ENCODE data around the gene HPCA.
"Not testable (repeated sequence)": the region's sequence is repeated elsewhere in the genome, so short reads cannot be mapped to it uniquely, and the experiment has no call there.

Gene HPCA

DNA sequence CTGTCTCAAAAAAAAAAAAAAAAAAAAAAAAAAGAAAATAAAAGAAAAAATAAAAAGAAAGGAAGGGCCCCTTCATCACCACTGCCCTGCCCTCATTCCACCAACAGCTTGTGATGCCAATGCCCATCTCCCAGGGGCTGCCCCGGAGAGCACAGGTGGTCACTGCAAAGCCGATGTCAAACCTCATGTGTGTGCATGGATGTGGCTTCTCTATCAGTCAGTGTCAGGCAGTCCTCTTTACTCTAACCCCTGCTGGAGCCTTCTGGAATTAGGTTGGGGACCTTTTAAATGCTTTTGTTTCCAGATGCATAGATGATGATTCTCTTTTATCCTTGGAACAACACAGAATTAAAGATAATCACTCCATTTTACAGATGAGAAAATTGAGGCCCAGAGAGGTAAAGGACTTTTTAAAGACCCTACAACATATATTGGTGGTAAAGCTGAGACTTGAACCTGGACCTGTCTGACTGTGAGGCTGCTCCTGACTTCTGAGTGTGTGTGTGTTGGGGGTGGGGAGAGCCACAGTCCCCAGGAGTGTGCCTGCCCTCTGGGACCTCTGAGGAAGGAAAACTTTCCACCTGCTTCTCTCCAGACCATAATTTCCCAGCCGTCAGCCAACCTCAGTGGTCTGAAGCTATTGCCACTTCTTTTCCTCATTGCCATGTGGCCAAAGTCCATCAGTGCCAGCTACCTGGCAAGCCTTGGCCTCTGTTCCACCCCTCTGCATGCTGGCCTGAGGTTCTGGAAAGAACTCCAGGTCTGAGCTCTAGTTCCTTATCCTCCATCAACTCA lies 17.9 kb downstream of the HPCA start:
- DNase-seq (ENCODE audit: low read depth) = no peak

DNA sequence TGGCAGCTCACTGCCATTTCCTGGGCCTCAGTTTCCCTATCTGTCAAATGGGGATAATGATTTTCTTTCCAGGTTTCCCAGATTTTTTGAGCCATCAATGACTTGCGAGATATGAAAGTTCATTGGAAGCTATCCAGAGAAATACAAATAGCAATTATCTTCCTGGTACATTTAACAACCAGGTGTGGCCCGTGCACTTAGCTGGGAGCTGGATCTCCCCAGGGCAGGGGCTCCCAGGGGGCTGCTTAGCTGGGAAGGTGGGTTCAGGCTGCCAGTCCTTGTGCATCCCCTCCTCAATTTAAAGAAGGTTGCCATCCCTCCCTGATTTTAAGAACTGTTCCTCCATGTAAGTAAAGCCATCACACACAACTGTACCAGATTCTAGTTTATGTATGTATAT lies 18.5 kb downstream of the HPCA start:
- no peak for DNase-seq (ENCODE audit: low read depth)

DNA sequence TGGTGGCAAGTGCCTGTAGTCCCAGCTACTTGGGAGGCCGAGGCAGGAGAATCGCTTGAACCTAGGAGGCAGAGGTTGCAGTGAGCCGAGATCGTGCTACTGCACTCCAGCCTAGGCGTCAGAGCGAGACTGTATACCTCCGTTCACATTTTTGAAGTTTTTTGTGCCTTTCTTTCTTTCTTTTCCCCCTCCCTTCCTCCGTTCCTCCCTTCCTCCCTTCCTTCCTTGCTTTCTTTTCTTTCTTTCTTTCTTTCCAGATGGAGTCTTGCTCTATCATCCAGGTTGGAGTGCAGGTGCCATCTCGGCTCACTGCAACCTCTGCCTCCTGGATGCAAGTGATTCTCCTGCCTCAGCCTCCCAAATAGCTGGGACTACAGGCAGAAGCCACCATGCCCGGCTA lies 19.3 kb downstream of the HPCA start:
- not testable (repeated sequence) for DNase-seq (ENCODE audit: low read depth)

DNA sequence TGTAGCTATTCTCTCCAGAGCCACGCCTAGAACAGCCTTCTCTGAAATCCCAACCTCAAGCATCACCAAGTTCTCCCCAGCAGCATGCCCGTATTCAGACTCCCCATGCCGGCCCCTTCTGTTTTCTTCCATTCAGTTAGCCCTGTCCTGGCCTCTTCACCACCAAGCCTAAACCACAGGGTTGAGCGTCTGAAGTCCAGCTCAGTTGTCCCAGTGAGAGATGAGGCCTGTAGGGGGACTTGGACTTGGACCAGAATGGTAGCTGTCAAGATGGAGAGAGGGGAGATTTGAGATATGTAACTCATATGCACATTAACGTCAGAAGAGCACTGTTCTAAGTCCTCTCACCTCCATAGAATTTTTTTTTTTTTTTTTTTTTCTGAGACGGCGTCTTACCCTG lies 20.4 kb downstream of the HPCA start:
- DNase-seq (ENCODE audit: low read depth) = no peak

DNA sequence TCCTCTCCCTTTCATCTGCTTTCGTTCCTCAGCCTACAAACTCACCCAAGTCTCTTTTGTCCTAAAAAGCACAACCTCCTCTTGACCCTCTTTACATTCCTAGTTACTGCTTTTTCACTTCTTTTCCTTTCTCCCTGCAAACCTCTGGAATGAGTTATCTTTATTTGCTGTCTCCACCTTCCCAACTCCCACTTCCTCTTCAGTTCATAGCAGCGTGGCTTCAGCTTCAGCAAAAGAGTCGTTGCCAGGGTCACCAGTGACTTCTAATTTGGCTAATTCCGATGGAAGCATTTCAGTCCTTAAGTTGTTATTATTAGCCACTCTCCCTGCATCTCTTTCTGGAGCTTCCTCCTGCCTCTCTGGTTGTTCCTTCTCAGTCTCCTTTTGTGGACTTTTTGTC lies 21.1 kb downstream of the HPCA start:
- DNase-seq (ENCODE audit: low read depth) = no peak

DNA sequence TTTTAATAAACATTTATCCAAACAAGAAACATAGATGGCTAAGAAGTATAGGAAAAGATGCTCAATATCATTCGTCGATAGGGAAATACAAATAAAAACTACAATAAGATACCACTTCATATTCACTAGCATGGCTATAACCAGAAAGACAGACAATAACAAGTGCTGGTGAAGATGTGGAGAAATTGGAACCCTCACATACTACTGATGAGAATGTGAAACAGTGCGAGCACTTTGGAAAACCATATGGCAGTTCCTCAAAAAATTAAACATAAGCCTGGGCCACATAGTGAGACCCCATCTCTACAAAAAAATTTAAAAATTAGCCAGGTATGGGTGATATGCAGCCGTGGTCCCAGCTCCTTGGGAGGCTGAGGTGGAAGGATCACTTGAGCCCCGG lies 24.0 kb downstream of the HPCA start:
- DNase-seq (ENCODE audit: low read depth) = no peak

DNA sequence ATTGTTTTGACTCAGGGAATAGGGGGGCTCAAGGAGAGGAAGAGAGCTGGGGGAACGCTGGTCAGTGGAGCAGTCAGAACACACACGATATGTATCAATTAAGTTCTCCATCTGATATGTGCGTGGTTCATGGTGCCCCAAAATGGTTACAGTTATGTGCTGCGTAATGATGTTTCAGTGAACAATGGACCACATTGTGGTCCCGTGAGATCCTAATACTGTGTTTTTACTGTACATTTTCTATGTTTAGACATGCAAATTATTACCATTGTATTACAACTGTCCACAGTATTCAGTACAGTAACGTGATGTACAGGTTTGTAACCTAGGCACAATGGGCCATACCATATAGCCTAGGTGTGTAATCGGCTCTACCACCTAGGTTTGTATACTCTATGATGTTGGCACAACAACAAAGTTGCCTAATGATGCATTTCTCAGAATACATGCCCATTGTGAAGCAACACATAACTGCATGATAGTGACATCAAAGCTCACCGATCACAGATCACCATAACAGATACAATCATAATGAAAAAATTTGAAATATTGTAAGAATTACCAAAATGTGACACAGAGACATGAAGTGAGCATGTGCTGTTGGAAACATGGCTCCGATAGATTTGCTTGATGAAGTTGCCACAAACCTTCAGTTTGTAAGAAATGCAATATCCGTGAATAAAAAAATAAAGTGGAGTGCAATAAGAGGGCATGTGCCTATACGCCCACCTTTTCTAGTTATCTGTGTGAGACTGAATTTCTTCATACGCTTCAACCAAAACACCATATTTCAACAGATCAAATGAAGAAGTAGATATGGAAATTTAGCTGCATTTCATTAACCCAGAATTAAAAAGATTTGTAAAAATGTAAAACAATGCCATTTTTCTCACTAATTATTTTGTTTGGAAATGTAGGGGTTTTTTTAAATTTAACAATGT lies 29.7 kb downstream of the HPCA start:
- no peak for DNase-seq (ENCODE audit: low read depth)

DNA sequence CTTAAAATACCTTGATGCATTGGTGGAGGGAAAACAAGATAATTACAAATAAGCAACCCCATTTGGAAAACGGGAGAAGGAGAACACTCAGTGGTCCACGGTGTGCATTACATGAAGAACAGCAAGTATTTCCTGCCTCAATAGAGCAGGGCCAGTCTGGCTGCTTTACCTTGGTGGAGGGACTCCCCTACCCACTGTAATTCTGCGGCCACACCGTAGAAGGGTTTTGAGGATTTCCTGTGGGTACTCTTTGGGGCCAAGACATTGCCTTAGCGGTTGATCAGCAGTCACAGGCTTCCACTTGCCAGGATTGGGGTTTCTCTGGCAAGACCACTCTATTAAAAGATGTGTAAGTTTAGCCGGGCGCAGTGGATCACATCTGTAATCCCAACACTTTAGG lies 31.2 kb downstream of the HPCA start:
- DNase-seq (ENCODE audit: low read depth) = no peak

DNA sequence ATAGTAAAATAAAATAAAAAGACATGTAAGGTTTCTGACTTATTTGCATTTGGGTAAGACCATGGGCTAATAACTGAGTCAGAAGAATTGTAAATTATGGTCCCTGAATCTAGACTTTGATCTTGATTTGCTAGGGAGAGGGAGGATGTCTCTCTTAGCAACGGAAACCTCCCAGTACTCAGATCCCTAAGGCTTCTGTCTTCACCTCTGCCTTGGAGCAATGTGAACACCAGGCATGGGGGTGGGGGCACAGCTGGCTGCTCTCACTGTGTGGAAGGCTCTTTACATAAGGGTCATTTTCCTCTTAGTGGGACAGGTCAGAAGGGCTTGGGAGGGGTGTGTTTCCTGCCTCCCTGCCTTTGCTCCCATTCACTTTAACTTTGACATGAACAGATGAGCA lies 31.9 kb downstream of the HPCA start:
- no peak for DNase-seq (ENCODE audit: low read depth)

DNA sequence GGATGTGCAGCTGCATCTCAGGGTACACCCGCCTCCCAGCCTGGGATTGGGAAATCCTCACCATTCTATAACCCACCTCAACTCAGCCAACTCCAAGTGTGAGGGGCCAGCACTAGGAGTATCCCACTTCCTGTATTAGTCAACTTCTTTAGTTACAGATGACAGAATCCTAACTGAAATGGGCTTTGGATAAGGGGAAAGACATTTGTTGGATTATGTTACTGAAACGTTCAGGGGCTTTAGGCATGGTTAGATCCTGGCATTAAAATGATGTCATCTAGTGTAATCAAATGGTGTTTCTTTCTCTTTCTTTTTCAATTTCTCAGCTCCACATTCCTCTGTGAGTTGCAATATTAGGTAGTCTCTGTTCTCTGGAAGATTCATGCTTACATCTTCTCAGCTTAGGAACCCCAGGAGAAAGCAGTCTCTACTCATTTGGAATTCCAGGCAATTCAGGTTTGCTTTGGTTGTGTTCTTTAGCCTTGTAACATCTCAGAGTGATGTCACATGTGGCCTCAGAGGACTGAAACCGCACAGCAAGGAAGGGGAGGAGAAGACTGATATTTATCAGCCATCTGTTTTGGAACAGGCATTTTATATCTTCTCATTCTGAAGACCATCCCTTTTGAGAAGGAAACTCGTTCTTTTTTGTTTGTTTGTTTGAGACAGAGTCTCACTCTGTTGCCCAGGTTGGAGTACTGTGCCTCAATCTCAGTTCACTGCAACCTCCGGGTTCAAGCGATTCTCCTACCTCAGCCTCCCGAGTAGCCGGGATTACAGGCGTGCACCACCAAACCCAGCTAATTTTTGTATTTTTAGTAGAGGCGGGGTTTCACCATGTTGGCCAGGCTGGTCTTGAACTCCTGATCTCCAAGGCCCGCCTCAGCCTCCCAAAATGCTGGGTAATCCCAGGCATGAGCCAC lies 33.8 kb downstream of the HPCA start:
- no peak for DNase-seq (ENCODE audit: low read depth)

DNA sequence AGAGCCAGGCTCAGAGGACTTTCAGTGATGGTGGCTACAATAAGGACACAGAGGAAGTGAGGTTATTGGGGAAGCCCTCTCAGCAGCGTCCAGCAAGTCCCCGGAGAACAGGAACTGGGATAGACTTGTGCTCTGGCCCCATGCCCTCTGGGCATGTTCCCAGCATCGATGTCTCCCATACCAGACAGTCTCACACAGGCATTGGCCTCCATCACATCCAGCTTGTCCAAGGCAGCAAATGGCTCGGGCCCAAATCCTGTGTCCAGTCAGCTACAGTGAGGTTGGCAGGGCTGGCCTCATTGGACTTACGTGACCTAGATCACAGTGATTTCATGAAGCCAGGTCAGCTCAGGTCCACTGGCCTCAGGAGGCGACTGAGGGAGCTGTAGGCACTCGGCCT lies 34.5 kb downstream of the HPCA start:
- DNase-seq (ENCODE audit: low read depth) = no peak

DNA sequence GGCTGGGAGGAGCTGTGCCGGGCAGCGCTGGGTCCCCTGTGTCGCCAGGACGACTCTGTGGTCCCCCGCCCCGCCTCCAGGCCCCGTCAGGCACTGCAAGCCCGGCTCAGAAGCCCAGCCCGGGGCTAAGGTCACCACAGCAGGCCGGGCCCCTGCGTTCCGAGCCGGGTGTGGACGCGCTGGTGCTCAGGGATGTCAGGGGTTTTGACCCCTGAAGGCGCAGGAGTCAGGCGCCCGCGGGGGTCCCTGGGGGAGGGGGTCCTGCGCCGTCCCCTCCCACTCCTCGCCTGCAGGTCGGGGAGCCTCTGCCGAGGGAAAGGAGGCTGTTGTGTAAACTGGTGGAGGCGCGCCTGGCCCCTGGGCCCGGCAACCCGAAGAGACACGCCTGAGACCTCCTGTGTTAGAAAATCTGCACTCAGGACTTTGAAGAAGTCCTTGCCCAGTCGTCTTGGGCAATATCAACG lies 38.6 kb downstream of the HPCA start:
- DNase-seq (ENCODE audit: low read depth) = no peak

DNA sequence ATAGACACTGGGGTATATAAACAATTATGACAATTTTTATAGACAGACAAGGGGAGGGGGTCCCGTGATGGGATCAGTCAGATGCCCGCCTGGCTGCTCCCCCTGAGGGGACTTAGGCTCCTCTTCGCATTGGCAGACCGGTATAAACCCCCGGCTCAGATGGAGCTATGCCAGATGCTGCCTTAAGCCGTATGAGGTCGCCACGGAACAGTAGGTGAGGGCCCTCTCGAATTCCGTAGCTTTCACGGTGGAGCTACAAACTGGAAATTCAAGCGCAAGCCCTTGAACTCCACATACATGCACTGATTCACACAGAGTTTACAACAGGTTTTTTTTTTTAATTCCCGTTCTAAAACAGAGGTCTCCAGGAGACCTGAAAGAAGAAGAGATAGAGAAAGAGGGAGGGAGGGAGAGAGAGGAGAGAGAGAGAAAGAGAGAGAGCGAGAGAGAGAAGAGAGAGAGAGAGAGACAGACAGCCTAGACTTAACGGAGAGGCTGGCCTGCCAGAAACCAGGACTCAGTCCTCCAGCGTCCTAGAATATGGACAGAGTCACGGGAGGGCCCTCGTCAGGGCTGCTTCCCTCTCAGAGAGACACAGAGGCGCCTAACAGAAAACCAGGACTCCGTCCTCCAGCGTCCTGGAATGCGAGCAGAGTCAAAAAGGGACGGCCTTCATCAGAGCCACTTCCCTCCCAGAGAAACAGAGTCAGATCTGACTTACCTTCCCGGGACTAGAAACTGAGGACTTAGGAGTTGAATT lies 39.3 kb downstream of the HPCA start:
- no peak for DNase-seq (ENCODE audit: low read depth)

DNA sequence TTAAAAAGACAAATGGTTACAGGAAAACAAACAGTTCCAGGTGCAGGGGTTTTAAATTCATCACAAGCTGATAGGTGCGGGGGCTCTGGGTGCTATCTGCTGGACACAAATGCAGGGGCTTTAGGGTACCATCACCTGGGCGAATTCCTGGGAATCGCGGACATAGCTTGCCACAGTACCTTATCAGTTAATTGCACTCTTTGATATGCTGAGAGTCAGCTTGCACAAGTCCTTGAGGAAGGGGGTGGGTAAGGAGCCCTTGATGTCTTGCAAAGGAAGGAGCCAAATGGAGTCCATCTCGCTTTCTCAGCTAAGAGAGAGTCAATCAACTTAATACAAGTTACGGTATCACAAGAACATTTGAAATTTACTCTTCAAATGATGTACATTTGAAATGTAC lies 40.3 kb downstream of the HPCA start:
- no peak for DNase-seq (ENCODE audit: low read depth)

DNA sequence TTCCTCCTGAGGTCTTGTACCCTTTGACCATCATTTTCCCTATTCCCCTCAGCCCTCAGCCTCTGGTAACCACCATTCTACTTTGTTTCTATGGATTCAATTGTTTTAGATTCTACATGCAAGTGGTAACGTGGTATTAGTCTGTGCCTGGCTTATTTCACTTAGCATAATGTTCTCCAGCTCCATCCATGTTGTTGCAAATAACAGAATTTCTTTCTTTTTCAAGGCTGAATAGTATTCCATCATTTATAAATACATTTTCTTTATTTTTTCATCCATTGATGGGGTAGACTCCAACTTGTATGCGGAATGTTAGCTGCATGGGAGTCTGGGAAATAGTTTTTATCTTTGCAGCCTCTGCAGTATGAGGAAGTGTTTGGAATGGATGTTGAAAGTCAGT lies 41.1 kb downstream of the HPCA start:
- no peak for DNase-seq (ENCODE audit: low read depth)

DNA sequence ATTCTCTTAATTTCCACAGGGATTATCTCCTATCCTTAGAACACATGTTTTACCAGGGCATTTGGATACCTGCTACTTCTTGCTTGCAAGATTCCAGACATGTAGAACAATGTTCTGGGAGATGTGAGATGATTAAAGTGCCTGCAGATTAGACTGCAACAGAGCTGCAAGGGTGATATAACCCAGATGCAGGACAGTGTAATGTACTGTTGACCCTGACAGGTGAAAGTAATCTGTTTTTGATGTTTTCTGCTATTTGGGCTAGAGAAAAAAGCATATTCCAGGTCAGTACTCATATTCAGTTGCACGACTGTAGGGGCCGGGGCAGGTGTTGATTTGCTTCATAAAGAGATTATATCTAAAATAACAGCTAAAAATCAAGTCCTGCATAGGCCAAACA lies 42.0 kb downstream of the HPCA start:
- no peak for DNase-seq (ENCODE audit: low read depth)

DNA sequence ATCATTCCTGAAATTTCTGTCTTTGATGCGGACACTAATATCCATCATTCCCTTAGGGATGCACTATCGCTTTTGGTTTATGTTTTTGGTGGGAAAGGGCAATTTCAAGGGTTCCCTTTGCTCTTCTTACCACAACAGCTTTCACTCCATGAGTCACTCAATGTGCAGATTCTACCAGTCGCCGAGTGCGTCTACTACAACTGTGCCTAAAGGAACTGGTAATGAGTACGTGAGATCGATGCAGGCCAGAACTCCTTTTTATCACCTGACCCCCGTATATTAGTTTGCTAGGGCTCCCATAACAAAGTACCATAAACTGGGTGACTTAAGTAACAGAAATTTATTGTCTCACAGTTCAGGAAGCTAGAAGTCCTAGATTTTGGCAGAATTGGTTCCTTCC lies 42.4 kb downstream of the HPCA start:
- no peak for DNase-seq (ENCODE audit: low read depth)

DNA sequence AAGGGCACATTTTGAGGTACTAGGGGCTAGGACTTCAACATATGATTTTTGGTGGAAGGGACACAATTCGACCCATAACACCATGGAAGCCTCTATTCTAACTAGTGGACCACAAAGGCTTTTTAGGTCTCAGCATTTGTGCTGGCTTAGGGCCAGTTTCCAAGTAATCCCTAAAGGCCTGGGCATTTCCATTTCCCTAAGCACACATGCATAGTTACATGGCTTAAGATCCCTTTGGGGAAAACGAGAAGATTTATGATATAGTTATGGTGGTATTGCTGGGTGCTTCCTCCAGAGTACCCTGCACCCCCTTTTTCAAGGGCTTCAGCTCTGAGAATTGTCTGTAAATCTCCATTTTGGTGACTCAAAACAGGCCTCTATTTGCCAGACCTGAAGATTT lies 43.1 kb downstream of the HPCA start:
- DNase-seq (ENCODE audit: low read depth) = no peak

DNA sequence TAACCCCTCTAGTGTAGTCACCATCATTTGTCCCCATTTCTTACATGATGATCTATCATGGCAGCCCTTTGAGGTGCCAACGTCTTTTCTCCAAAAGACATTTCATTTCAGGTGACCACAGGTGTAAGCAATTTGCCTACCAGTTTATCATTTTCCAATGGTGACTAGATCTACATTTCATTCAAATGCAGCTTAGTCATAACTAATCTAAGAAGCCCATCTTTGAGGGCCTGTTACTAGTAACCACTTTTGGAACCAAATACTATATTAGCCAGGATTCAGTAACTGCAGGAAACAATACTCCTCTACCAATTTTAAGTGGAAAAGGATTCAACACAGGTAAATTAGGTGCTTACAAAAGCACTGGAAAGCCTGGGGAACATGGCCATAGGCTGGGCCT lies 45.5 kb downstream of the HPCA start:
- DNase-seq (ENCODE audit: low read depth) = no peak

DNA sequence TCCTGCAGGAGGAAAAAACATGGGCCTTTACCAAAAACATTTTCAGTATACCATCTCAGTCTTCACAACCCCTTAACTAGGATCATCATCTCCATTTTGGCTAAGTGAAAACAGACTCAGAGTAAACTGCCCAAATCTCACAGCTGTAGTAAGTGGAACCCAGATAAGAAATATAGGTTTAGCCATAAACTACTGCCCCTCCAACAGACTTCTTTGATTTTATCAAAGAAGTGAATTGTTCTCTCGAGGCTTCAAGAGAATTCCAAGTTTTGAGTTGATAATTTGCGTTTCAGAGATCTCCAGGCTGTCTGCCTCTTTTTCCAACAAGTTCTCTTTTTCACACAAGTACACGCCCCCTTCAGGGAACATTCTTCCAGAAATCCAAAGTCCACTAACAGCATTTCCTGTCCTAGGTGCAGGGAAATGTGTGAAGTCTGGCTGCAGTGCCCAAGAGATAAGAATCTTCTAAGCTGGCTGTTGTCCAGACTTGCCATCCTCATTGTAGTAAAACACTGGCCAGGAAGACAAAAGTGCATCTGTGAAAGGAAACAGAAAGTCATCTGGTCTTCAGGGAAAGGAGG lies 47.5 kb downstream of the HPCA start:
- DNase-seq (ENCODE audit: low read depth) = no peak

DNA sequence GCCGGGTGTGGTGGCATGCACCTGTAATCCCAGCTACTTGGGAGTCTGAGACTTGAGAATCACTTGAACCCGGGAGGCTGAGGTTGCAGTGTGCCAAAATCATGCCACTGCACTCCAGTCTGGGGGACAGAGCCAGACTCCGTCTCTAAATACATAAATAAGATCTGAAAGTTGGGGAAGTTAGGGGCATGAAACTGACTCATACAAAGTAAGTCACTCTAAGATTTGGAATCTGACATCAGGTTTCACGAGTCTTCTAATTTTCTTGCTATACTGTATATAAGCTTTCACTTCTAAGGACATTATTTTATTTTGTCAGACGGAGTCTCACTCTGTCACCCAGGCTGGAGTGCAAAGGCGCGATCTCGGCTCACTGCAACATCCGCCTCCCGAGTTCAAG lies 48.2 kb downstream of the HPCA start:
- DNase-seq (ENCODE audit: low read depth) = no peak
